ENCODE data around the gene CCNK.

The CCNK gene

GRCh38 chr14:99440278-99440677 lies 40.9 kb upstream of the CCNK start:
- H3K4me2 ChIP-seq (ENCODE audit: low read depth, low read length, poor library complexity, severe bottlenecking) = no peak overlapping the region
- no peaks in the 10 kb centered on the region for H3F3A ChIP-seq (ENCODE audit: low read depth)
- H4K20me1 ChIP-seq (ENCODE audit: insufficient read depth, low read length, poor library complexity, severe bottlenecking) = no peaks in the 10 kb centered on the region
- H3K9me3 ChIP-seq (ENCODE audit: insufficient read depth, low read depth, low read length) = no peaks in the 10 kb centered on the region
- H3K9ac ChIP-seq (ENCODE audit: low read depth, low read length, poor library complexity, severe bottlenecking) = no peak overlapping the region
- H3K4me3 ChIP-seq (ENCODE audit: low read length, poor library complexity, severe bottlenecking) = no peak overlapping the region
- TF ChIP-seq, protein P1, sequence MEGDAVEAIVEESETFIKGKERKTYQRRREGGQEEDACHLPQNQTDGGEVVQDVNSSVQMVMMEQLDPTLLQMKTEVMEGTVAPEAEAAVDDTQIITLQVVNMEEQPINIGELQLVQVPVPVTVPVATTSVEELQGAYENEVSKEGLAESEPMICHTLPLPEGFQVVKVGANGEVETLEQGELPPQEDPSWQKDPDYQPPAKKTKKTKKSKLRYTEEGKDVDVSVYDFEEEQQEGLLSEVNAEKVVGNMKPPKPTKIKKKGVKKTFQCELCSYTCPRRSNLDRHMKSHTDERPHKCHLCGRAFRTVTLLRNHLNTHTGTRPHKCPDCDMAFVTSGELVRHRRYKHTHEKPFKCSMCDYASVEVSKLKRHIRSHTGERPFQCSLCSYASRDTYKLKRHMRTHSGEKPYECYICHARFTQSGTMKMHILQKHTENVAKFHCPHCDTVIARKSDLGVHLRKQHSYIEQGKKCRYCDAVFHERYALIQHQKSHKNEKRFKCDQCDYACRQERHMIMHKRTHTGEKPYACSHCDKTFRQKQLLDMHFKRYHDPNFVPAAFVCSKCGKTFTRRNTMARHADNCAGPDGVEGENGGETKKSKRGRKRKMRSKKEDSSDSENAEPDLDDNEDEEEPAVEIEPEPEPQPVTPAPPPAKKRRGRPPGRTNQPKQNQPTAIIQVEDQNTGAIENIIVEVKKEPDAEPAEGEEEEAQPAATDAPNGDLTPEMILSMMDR (conservative IDR thresholded peaks at IDR 0.05; ENCODE audit: low read length) = no peak; the same call in 1 of the 2 replicates
- no peak for TF ChIP-seq EZH2phosphoT487 (IDR thresholded peaks at IDR 0.05; ENCODE audit: borderline replicate concordance)
- H3K79me2 ChIP-seq (ENCODE audit: insufficient read depth, low read length) = no peaks in the 10 kb centered on the region; the same call in 1 of the 2 replicates
- H3K27me3 ChIP-seq (ENCODE audit: insufficient read depth, low read length, poor library complexity, severe bottlenecking) = no peaks in the 10 kb centered on the region
- H3K4me1 ChIP-seq (ENCODE audit: insufficient read depth, low read length, poor library complexity, severe bottlenecking) = peaks cover 27% of the 10 kb centered on the region
- no peak overlapping the region for H2AFZ ChIP-seq (ENCODE audit: low read length)
- peaks cover 53% of the 10 kb centered on the region; the same call in 1 of the 2 replicates for H3K36me3 ChIP-seq (ENCODE audit: insufficient read depth, low read length)
- no peaks in the 10 kb centered on the region for H3K9me2 ChIP-seq (replicated peaks; ENCODE audit: low read depth, low read length)

DNA sequence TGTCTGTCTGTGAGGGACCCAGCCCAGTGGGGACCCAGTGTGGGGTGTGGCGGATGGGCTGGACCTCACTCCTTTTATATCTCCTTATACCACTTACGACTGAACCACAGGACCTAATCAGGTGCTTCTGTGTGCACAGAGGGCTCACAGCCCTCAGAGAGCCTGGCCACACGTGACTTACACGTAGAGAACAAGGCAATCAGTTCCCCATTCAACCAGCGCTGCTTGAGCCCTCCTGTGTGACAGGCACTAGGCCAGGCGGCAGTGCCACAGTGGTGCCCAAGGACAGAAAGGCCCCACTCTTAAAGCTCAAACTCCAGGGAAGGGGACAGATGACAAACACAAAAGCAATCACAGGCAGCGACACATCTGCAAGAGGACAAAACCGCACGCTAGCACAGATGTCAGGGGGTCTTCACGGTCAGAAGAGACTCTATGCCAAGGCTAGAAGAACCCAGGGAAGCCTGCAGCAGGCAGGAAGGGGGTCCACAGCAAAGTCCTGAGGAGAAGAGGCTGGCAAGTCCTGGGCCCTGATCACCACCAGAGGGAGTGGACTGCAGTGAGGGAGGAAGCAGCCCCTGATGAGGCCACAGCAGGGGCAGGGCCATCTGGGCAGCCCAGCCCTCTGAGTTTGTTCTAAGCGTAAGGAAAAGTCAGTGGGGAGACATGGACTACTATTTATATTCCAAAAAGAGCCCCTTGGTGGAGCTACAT lies 39.9 kb upstream of the CCNK start:
- H3K36me3 ChIP-seq (ENCODE audit: insufficient read depth, low read length) = peaks cover 59% of the 10 kb centered on the region; the same call in 1 of the 2 replicates
- H3K4me3 ChIP-seq (ENCODE audit: low read length, poor library complexity, severe bottlenecking) = no peak overlapping the region
- H2AFZ ChIP-seq (ENCODE audit: low read length) = no peak overlapping the region
- TF ChIP-seq EZH2phosphoT487 (IDR thresholded peaks at IDR 0.05; ENCODE audit: borderline replicate concordance) = no peak
- TF ChIP-seq, protein P1 (conservative IDR thresholded peaks at IDR 0.05; ENCODE audit: low read length) = peak; percentile 29; the same call in 1 of the 2 replicates
- H4K20me1 ChIP-seq (ENCODE audit: insufficient read depth, low read length, poor library complexity, severe bottlenecking) = no peaks in the 10 kb centered on the region
- peaks cover 17% of the 10 kb centered on the region for H3K4me1 ChIP-seq (ENCODE audit: insufficient read depth, low read length, poor library complexity, severe bottlenecking)
- H3K9me2 ChIP-seq (replicated peaks; ENCODE audit: low read depth, low read length) = no peaks in the 10 kb centered on the region
- no peaks in the 10 kb centered on the region for H3F3A ChIP-seq (ENCODE audit: low read depth)
- H3K9ac ChIP-seq (ENCODE audit: low read depth, low read length, poor library complexity, severe bottlenecking) = no peak overlapping the region
- no peaks in the 10 kb centered on the region for H3K9me3 ChIP-seq (ENCODE audit: insufficient read depth, low read depth, low read length)
- H3K79me2 ChIP-seq (ENCODE audit: insufficient read depth, low read length) = no peaks in the 10 kb centered on the region
- no peak overlapping the region for H3K4me2 ChIP-seq (ENCODE audit: low read depth, low read length, poor library complexity, severe bottlenecking)
- H3K27me3 ChIP-seq (ENCODE audit: insufficient read depth, low read length, poor library complexity, severe bottlenecking) = no peaks in the 10 kb centered on the region

- Histone ChIP-seq H3K9me2 (replicated peaks; ENCODE audit: low read depth, low read length) (no peaks in the 10 kb centered on the region), H3F3A (ENCODE audit: low read depth) (no peaks in the 10 kb centered on the region), H3K4me1 (ENCODE audit: insufficient read depth, low read length, poor library complexity, severe bottlenecking) (peaks cover 12% of the 10 kb centered on the region), H3K9ac (ENCODE audit: low read depth, low read length, poor library complexity, severe bottlenecking) (no peak overlapping the region), H4K20me1 (ENCODE audit: insufficient read depth, low read length, poor library complexity, severe bottlenecking) (no peaks in the 10 kb centered on the region), H3K36me3 (ENCODE audit: insufficient read depth, low read length) (peaks cover 64% of the 10 kb centered on the region; the same call in 1 of the 2 replicates), H3K27me3 (ENCODE audit: insufficient read depth, low read length, poor library complexity, severe bottlenecking) (no peaks in the 10 kb centered on the region), H3K79me2 (ENCODE audit: insufficient read depth, low read length) (no peaks in the 10 kb centered on the region), H2AFZ (ENCODE audit: low read length) (no peak overlapping the region), H3K4me3 (ENCODE audit: low read length, poor library complexity, severe bottlenecking) (no peak overlapping the region), H3K9me3 (ENCODE audit: insufficient read depth, low read depth, low read length) (no peaks in the 10 kb centered on the region), H3K4me2 (ENCODE audit: low read depth, low read length, poor library complexity, severe bottlenecking) (no peak overlapping the region)
- TF ChIP-seq EZH2phosphoT487 (IDR thresholded peaks at IDR 0.05; ENCODE audit: borderline replicate concordance) = no peak
- TF ChIP-seq, protein P1 (conservative IDR thresholded peaks at IDR 0.05; ENCODE audit: low read length) = no peak
Measured at GRCh38 chr14:99441918-99442317, 39.3 kb upstream of the CCNK start.

Data from Loucy (cell line).